ENCODE measurements around the gene TXNDC11.

DNA sequence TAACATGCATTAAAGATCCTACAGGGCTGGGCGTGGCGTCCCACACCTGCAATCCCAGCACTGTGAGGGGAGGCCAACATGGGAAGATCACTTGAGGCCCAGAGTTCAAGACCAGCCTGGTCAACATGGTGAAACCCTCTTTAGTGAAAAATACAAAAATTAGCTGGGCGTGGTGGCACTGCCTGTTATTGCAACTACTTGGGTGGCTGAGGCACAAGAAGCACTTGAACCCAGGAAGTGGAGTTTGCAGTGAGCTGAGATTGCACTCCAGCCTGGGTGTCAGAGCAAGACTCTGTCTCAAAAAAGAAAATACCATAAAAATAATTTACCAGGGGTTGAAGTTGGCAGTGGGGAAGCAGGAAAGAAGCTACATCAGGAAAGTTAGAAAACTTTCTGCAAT is 12.9 kb downstream of the TXNDC11 start:
- TF ChIP-seq, protein P1, sequence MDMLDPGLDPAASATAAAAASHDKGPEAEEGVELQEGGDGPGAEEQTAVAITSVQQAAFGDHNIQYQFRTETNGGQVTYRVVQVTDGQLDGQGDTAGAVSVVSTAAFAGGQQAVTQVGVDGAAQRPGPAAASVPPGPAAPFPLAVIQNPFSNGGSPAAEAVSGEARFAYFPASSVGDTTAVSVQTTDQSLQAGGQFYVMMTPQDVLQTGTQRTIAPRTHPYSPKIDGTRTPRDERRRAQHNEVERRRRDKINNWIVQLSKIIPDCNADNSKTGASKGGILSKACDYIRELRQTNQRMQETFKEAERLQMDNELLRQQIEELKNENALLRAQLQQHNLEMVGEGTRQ (CRISPR knock-in tag; IDR thresholded peaks at IDR 0.05): no peak
- TF ChIP-seq, protein P2, sequence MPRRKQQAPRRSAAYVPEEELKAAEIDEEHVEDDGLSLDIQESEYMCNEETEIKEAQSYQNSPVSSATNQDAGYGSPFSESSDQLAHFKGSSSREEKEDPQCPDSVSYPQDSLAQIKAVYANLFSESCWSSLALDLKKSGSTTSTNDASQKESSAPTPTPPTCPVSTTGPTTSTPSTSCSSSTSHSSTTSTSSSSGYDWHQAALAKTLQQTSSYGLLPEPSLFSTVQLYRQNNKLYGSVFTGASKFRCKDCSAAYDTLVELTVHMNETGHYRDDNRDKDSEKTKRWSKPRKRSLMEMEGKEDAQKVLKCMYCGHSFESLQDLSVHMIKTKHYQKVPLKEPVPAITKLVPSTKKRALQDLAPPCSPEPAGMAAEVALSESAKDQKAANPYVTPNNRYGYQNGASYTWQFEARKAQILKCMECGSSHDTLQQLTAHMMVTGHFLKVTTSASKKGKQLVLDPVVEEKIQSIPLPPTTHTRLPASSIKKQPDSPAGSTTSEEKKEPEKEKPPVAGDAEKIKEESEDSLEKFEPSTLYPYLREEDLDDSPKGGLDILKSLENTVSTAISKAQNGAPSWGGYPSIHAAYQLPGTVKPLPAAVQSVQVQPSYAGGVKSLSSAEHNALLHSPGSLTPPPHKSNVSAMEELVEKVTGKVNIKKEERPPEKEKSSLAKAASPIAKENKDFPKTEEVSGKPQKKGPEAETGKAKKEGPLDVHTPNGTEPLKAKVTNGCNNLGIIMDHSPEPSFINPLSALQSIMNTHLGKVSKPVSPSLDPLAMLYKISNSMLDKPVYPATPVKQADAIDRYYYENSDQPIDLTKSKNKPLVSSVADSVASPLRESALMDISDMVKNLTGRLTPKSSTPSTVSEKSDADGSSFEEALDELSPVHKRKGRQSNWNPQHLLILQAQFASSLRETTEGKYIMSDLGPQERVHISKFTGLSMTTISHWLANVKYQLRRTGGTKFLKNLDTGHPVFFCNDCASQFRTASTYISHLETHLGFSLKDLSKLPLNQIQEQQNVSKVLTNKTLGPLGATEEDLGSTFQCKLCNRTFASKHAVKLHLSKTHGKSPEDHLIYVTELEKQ (CRISPR knock-in tag; IDR thresholded peaks at IDR 0.05): no peak
- TF ChIP-seq YBX1 (IDR thresholded peaks at IDR 0.05) (no peak), SIN3A (IDR thresholded peaks at IDR 0.05; ENCODE audit: borderline replicate concordance in 2 of 2, control insufficient read depth in 1 of 2, low read depth in 2 of 2, low read length in 2 of 2) (no peak), YY1 (IDR thresholded peaks at IDR 0.05; ENCODE audit: borderline replicate concordance in 1 of 3, control insufficient read depth in 1 of 3, extremely low read depth in 1 of 3, insufficient read depth in 3 of 3, insufficient read length in 1 of 3, insufficient replicate concordance in 2 of 3, low read depth in 1 of 3, low read length in 2 of 3) (no peak)
